Fibroblast of skin of right quadriceps (primary cell): ENCODE results near the gene OLFM1.
"Not testable (repeated sequence)": the region's sequence is repeated elsewhere in the genome, so short reads cannot be mapped to it uniquely, and the experiment has no call there.

Experiments
- DNase-seq: peaks from one replicate; pipeline ENCODE4 v3.0.0-alpha.2; 2013

The OLFM1 gene

DNA sequence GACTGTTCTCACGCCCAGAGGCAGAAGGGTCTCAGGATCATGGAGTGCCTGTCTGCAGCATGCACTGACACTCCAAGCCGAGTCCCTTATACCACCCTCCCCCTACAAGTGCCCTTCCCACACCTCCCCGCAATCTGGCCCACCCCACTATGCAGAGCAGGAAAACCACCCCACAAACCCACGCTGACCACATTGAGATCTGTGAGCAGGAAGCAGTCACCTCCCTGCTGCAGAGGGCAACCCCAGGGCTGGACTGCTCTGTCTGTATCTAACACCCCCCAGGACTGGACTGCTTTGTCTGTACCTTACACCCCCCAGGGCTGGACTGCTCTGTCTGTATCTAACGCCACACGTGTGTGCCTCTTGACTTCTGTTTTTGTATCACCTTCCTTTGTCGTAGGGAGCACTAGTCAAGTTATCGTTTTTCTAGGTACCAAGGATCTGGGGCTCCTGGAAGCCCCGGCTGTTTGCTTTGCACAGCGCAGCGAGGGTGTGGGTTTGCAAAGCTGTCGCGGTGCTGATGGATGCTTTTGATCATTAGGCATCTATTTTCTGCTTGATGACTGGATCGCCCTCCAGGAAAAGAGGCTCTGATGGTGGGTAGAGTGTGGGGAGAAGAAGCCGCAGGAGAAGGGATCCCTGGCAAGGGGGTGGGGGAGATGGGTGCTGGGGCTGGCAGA lies 21.5 kb downstream of the OLFM1 start:
- DNase-seq = no peak

DNA sequence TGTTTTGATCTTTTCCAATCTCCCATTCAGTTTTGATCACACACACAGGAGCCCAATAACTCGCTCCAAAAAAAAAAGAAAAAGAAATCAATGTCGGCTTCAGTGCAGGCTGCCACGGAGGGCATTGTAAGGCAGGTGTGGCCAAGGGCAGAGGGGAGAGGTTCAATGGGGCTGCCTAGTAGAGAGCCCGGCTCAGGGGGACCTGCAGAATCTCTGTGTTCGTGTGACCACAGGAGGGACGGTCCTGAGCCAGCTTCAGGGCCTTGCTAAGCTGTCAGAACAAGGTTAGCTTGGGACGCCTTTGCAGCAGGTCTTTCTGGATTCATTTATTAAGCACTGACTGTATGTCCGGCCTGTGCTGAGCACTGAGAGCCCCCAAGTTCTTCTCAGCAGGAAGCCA lies 22.2 kb downstream of the OLFM1 start:
- no peak for DNase-seq

- DNase-seq = no peak
Observed at GRCh38 chr9:135110416-135110815, 22.9 kb downstream of the OLFM1 start.

- not testable (repeated sequence) for DNase-seq
Observed at GRCh38 chr9:135111600-135111999, 24.1 kb downstream of the OLFM1 start.

DNA sequence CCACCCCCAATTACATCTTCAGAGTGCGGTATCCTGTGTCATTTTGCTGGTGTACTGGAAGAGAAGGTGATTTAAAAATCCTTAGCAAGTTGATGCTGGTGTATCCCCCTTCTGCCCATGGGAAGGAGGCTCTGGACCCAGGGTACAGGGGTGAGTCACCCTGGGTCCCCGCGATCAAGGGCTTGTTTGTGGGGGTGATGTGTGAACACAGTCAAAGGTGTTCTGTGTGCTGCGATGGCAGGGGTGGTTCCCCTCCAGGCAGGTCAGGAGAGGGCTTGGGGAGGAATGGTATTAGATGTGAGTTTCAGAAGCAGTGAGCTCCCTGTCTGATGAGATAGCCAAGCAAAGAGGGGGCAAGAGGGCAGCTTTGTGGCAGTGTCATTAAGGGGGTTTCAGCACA lies 28.9 kb downstream of the OLFM1 start:
- no peak for DNase-seq

GRCh38 chr9:135116881-135117280 lies 29.4 kb downstream of the OLFM1 start:
- DNase-seq = no peak

- DNase-seq = no peak
Observed at GRCh38 chr9:135117281-135117680, 29.8 kb downstream of the OLFM1 start.

DNA sequence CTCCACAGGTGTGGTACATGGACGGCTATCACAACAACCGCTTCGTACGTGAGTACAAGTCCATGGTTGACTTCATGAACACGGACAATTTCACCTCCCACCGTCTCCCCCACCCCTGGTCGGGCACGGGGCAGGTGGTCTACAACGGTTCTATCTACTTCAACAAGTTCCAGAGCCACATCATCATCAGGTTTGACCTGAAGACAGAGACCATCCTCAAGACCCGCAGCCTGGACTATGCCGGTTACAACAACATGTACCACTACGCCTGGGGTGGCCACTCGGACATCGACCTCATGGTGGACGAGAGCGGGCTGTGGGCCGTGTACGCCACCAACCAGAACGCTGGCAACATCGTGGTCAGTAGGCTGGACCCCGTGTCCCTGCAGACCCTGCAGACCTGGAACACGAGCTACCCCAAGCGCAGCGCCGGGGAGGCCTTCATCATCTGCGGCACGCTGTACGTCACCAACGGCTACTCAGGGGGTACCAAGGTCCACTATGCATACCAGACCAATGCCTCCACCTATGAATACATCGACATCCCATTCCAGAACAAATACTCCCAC lies 32.1 kb downstream of the OLFM1 start:
- DNase-seq = no peak

- no peak for DNase-seq
Observed at GRCh38 chr9:135120249-135120648, 32.8 kb downstream of the OLFM1 start.

- no peak for DNase-seq
Observed at GRCh38 chr9:135122316-135122715, 34.8 kb downstream of the OLFM1 start.

- no peak for DNase-seq
Observed at GRCh38 chr9:135123126-135123772, 35.8 kb downstream of the OLFM1 start.

DNA sequence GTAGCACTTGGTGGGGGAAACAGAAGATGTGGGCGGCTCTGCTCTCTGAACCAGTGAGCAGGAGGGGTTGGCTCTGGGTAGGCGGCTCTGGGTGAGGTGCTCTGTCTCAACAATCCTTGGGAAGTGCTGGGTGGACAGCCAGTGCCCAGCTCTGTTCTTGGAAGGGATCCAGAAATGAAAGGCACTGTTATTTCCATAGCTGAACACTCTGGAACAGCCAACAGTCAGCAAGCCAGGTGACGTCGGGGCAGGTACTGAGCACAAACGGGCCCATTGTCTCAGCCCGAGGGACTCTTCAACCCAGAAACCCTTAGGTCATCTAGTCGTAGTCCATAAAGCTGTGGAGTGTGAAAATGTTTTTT lies 36.3 kb downstream of the OLFM1 start:
- no peak for DNase-seq

GRCh38 chr9:135126451-135127187 lies 39.2 kb downstream of the OLFM1 start:
- no peak for DNase-seq

GRCh38 chr9:135127718-135128670 lies 40.5 kb downstream of the OLFM1 start:
- DNase-seq = no peak

DNA sequence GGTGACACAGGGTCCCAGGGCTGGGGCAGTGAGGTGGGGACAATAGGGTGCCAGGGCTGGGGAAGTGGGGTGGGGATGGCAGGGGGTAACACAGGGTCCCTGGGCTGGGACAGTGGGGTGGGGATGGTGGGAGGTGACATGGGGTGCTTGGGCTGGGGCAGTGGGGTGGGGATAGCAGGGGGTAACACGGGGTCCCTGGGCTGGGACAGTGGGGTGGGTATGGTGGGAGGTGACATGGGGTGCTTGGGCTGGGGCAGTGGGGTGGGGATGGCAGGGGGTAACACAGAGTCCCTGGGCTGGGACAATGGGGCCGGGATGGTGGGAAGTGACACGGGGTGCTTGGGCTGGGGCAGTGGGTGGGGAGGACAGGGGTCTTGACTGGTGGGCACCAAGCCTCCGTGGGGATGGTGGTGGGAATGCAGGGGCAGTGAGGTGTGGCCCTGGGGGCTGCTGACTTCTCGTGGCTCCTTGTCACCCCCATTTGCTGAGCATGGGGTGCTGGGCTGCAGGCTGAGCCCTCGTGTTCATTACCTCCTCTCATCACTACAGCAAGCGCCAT lies 41.7 kb downstream of the OLFM1 start:
- no peak for DNase-seq

DNA sequence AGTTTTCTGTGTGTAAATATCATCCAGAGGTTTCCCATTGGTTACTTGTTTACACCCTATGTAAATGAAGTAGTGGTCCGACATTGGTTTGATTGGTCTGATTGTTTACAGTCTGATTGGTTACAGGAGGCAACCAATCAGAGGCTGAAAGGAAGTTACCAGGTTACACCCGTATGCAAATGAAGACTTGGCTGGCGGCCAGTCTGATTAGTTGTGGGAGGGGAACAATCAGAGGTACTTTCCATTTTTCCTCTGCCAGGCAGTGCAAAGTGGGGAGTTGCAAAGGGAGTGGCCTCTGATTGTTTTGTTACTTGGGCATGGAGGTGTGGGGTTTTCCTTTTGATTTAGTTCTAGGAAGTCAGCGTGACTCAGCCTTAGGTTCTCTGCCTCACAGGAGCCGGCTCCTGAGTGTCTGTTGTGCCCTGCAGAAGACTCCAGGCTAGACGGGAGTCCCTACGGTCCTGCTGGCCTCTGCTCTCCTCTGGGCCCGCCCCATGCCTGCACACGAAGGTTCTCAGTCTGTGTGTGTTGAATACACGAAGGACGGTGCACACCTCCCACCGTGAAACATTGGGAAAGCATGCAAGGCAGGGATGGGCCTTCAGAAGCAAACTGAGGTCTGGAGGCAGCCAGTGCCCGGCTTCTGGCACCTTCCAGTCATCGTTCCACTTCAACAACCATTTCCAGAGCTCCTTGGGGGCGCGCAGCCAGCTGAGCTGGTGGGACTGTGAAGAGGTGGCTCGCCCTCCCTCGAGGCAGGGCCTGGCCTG lies 42.9 kb downstream of the OLFM1 start:
- DNase-seq = no peak

- no peak for DNase-seq
Observed at GRCh38 chr9:135131488-135131887, 44.0 kb downstream of the OLFM1 start.

- no peak for DNase-seq
Observed at GRCh38 chr9:135132008-135132407, 44.5 kb downstream of the OLFM1 start.

DNA sequence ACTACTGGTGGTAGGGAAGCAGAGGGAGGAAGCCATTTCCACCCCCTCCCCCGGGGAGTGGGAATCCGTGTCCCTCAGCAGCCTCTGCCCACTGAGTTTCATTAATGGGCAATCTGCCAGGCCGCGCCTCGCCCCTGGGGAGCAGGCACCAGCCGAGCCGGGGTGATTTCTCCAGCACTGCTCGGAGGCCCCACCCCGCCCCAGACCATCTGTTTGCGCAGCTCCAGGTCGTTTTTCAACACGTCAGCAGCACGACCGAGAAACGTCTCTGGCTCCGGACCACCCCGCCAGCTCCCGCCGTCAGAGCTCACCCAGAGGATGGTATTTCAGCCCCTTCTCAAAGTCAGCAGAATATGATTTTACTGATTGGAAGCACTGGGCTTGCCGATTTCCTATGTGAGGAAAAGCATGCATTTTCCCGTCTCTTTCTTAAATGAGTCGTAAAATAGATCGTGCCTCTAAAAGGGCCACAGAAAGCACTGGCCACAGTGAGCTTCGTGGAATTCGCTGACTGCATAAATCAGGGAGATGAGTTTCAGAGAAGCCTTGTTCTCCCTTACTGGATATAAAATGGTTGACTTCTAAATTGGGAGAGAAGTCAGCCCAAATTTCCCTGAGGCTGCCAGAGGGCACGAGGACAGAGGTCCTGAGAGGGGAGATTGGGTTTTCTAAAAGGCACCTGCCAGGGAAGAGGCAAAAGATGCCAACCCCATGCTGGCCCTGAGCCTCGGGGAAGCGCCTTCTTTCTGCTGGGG lies 47.0 kb downstream of the OLFM1 start:
- no peak for DNase-seq

DNA sequence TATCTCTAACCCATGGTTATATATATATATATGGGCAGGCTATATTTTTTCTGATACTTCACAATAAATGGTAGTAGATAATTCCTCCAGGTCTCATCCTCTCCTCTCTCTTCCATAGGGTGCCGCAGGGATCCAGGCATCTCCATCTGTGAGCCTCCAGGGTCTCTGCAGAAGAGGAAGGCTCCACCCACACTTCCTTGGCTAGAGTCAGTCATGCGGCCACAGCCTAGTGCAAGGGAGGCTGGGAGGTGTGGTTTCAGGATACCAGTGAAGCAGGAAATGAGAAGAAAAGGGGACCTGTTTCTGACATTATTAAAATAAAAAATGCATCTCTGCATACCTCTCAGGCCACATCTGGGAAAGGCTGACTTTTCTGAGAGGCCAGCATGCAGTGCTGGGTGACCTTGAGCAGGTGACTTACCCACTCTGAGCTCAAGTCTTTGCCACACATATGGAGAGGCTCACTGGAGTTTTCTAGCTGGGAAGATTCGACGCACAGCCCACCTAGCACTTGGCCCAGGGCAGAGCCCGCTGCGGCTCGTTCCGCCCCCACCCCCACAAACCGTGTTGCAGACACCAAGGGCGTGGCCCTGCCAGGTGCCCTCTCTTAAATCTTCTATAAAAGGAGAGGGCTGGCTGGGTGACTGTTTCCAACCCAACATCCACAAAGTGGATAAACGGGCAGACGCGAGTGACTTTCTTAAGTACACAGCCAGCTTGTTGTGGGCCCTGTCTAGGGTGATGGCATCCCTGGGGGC lies 47.9 kb downstream of the OLFM1 start:
- DNase-seq = no peak
